Activated CD4-positive, alpha-beta T cell treated with anti-CD3 and anti-CD28 coated beads for 4 hours (primary cell): ENCODE measurements around the gene NHSL2.

ENCODE experiments used
- DNase-seq, 2 donors: peaks; one replicate each; pipeline ENCODE4 v3.0.0-alpha.2; 2020

The NHSL2 gene

DNA sequence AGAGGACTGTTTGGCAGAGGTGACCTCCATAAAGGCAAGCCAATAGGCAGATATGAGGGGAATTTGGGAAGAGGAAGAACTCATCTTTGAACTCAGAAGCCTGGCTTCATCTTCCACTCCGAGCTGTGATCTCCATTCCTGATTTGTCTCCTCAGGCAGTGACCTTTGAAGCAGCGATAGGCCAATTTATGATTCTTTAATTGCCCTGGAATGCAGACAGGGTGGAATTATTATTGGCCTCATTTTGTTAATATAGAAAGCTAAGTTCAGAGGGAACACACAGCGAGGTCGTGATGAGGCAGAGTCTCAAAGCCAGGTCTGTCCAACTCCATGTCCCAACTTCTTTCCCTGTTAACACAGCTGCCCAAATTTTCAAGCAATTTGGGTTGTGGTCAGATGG is 204.2 kb downstream of the NHSL2 start:
- DNase-seq = no peak

- DNase-seq = no peak
Measured at GRCh38 chrX:72115380-72115779, 204.7 kb downstream of the NHSL2 start.

DNA sequence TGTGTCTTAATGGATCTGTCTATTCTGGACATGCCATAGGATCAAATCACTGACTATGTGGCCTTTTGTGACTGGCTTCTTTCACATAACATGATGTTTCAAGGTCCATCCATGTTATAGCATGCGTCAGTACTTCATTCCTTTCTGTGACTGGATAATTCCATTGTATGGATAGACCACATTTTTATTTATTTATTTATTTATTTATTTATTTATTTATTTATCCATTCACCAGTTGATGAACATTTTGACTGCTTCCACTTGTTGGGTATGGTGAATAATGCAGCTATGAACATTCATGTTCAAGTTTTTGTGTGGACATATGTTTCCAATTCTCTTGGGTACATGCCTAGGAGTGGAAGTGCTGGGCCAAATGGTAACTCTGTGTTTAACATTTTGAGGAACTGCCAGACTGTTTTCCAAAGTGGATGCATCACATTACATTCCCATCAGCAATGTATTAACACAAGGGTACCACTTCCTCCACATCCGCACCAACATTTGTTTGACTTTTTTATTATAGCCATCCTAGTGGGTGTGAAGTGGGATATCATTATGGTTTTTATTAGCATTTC is 207.1 kb downstream of the NHSL2 start:
- DNase-seq = no peak

DNA sequence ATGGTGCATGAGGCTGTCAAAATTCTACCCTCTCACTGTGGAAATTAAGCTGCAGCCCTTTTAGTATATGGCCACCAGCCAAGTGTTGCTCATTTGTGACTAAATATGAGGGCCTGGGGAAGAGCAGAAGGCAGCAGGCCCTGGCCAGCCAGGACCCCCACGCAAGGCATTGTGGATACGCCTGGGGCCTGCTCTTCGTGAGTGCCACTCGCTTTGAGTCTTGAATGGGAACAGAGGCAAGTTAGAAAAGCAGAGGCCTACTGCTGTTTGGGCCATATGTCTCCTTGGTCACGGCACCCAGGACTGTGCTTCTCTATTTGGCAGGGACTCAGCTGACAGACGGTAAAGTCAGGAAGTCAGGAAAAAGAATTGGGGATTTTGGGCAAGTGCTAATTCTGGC is 210.2 kb downstream of the NHSL2 start:
- no peak for DNase-seq

DNA sequence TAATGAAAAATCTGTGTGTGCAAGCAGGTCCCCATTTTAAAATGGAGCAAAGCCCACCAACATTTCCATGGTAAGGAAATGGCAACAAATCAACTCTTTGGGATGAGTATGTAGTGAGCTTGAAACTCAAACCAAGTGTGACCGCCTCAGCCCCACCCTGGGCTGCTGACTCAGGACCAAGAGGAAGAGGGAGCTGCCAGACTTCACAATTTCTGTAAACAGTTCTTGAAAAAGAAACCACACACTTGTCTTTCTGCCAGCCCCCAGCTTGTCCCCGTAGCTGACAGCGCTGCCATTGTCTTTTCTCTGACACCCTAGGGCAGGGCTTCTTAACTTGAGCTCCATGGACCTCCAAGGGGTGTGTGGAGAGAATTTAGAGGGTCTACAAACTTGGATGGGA is 210.7 kb downstream of the NHSL2 start:
- peak; percentile 27 to 28 for DNase-seq

DNA sequence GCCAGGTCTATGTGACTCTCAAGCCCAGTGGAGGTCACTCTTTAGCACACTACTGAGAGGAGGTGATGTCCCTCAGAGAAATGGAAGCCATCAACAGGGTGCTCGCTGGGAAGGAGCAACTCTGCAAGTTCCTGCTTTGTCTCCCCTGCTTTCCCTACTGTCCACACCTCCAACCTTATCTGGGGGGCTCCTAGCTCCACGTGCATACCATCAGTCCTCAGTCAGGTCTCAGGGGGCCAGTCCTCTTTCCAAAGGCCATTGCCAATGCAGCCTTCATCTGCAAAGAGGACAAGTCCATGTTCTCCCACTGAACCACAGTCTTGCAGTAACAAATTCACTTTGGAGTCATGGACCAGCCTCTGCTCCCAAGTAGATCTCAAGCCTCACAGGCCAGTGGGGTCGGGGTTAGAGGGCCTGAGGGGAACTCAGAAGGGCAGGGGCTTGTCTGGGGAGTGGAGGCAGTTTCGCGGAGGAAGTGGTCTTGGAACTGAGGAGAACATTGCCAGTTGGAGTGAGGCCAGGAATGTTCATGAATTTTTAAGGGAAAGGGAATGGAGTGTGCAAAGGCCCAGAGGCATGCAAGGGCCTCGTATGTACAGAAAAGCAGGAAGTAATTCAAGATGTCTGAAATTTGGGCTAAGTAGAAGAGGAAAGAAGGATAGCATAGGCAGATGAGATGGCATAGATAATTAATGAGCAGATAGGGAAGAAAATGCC is 212.1 kb downstream of the NHSL2 start:
- DNase-seq = no peak

DNA sequence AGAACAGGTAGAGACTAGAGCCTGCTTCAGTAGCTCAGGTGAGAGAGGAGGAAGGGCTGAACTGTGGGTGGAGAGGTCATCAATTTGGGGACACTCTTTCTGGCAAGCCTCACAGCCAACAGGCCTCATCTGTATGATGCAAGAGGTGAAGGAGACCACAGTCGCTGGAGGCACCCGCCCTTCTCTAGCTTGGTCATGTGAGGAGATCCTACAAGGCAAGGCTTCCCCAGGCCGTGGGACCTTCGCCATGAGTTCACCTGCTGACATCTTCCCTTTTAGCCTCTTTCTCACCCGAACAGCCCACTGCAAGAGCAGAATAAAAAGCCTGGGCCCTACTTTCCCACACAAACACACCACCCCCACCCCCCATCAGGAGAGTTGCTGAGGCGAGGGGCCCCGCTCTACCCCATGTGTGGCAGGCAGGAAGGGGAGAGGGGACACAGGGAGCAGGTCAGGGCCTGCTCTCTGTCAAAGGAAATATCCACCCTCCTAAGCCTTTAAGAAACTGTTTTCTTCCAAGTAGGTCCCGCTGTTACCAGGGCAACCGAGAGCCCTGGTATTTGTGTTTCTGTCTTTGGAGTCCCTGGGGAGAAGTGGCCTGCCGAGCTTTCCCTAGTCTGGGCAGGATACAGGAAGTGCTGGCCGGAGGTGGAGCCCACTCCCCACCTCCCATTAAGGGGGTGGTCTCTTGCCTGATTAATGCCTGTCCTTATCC is 213.0 kb downstream of the NHSL2 start:
- DNase-seq = no peak

DNA sequence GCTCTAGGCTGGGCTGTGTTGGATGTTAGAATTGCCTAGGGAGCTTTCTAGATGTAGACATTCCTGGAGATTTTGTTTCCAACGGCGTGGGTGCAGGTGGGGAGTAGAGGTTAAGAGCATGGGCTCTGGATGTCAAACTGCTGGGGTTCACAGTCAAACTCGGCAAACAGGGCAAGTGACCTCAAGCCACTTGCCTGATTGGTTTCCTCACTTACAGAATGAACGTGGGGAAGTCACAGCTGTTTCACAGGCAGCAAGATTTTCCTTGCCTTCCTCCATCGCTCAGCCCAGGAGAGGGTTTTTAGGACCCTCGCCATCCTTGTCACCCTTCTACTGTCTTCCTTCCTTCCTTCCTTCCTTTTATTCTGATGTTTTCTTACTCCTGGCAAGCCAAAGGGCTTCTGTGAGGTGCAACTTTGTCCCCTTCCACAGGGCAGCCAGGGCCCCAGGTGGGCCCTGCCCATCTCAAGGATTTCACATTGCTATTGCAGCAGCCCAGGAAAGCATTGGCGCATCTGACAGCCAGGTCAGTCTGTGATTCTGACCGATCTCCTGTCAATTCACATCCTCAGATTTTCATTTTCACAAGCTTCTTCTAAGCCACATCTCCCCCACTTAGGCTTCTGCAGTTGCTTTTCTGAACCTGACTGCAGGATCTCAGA is 214.0 kb downstream of the NHSL2 start:
- no peak for DNase-seq

DNA sequence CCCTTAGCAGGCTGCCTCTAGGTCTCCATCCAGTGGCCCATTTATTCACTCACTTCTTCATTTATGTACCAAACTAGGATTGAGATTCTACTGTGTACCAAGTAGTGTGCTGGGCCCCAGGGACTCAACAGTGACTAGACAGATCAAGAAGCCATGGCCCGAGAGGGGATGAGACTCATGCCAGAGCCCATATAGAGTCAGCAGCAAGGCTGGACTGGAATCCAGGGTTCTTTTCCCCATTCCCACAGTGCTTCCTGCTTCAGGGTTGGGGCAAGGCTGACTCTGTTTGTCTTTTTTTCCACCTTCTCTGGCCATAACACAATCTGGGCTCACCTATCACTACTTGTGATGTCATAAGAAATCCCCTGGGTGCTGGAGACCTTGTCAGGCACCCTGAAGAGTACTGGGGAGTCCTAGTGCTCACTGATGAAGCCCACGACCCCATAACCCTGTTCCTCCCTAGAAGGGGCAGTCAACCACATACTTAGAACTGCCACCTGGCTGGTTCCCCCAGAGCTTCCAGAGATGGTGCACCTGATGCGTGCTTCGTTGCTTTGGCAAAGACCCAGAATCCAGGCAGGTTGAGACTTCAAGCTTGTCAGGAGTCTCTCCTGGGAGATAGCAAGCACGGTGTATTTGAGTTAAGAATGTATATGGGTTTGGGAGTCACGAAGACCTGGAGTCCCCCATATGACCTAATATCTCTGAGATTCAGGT is 214.8 kb downstream of the NHSL2 start:
- DNase-seq = no peak

- no peak for DNase-seq
Measured at GRCh38 chrX:72126048-72126415, 215.4 kb downstream of the NHSL2 start.

GRCh38 chrX:72126539-72127140 is 216.0 kb downstream of the NHSL2 start:
- peak; percentile 68 to 88 for DNase-seq

DNA sequence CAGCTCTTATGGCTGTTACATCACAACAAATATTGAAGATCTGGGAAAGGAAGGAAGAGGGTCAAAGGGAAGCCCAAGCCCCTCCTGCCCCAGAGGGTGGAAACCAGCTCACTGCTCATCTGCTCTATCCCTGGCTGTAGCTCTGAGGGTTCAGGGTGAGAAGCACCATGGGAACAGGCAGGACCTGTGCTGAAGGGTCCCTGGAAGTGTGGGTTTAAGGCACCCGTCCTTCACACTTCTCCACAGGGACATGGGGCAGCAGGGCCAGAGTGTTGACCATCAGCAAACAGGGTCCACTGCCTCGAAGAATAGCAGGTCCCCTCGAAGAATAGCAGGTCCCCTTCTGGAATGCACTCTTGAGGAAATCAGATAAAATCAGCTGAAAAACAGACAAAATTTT is 216.7 kb downstream of the NHSL2 start:
- no peak for DNase-seq

DNA sequence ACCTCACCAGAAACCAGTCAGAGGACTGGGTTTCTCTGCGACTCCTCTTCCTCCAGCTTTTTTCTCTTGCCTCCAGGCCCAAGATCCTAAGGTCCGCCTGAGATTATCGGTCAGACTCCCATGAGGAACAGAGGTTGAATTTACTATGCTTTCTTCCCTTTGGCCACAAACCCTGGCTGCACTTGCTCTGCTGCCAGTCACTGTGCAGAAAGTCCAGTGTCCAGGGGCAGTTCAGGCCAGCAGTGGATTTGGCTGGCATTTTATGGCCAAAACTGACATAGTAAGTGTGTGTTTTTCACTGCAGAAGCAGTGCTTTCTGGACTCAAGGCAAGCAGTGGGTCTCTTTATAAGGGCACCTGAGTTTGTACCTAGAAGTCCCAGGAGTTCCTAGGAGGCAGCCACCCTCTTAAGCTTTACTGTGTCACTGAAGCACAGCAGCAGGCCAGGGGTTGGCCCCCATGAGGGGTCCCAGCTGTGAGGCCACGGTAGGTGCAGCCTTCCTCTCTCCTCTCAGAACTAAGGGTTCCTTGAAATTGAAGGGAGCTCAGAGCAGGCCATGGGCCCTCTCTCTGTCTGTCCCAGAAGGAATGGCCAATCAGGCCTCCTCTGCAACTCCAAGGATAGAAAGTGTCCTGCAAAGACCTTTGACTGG is 217.7 kb downstream of the NHSL2 start:
- DNase-seq = no peak

- no peak for DNase-seq
Measured at GRCh38 chrX:72128881-72129280, 218.2 kb downstream of the NHSL2 start.

DNA sequence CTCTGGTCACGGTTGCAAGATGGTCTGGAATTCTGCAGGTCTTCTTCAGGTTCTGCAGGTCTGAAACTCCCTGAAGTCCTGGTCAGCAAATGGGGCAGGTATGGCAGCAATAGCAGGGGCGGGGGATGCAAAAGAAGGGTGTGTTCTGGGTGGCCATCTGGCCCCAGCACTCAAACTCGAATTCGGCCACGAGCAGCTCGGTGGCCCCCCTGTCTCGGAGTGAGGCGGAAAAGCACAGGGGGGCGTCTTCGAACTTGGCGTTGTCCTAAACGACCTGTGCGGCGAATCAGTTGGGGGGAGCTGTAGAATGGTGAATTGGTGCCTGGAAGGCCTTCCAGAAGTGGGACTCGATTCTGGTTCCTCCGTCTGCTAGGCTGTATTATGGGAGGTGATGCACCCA is 219.0 kb downstream of the NHSL2 start:
- no peak for DNase-seq

DNA sequence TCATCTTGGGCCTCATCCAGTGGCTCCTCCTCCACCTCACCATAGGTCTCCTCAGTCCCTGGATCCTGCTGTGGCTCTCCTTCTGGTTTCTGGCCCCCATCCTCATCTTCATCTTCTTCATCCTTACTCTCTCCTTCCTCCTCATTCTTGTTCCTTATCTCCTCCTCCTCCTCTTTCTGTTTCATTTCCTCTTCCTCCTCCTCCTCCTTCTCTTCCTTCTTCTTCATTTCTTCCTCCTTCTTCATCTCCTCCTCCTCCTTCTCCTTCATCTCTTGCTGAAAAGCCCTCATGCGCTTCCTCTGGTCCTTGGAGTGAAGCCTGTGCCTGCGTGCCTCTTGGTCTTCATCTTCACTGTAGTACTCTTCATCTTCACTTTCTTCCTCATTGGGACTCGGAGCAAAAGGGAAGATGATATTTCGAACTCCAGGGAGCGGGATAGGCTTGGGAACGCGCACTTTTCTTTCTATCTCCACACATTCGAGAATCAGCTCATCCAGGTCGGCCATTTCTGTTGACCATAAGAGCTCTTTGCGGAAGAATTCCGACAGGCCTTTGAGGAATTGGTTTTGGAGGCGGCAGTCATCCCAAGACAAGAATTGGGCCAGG is 219.6 kb downstream of the NHSL2 start:
- no peak for DNase-seq

GRCh38 chrX:72130762-72131250 is 220.2 kb downstream of the NHSL2 start:
- DNase-seq = no peak

- peak; percentile 61 to 63 for DNase-seq
Measured at GRCh38 chrX:72131317-72132294, 221.0 kb downstream of the NHSL2 start, which contains the start of gene RTL5. TSS of gene RTL5 (minus strand) at chrX:72131915.

DNA sequence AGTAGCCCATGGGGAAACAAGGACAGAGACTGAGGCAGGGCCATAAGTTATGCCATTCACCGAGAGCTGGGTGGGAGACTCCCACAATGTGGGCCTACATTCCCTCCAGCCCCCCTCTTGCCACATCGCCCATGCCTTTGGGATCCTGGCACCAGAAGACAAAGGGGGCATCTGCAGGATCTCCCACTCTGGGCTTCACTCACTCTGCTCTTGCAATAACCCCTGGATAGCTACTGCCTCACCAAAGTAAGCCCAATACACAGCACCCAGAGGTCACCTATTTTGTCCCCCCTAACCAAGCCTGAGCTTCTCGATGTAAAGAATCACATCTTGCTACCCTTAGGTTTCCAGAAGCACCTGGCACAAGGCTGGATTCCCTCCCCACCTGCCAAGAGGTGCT is 221.8 kb downstream of the NHSL2 start:
- DNase-seq = no peak

- DNase-seq = no peak
Measured at GRCh38 chrX:72133851-72134546, 223.4 kb downstream of the NHSL2 start.
